Neuron (in vitro differentiated cells): Measurements from ENCODE around the gene STX8.
"Not testable (repeated sequence)": the region's sequence is repeated elsewhere in the genome, so short reads cannot be mapped to it uniquely, and the experiment has no call there.

Experiments used
- H2AFZ ChIP-seq: one replicate; pipeline ENCODE4 v1.6.1; 2013; ENCODE audit warnings: low read depth, mild to moderate bottlenecking, inconsistent platforms, low read length, moderate library complexity
- H3K27me3 ChIP-seq: one replicate; pipeline ENCODE4 v1.6.1; 2013; ENCODE audit warnings: low read length; ENCODE audit not compliant: insufficient read depth
- H3K36me3 ChIP-seq: one replicate; pipeline ENCODE4 v1.6.1; 2013; ENCODE audit warnings: low read length; ENCODE audit not compliant: insufficient read depth
- H3K4me1 ChIP-seq: one replicate; pipeline ENCODE4 v1.6.1; 2013; ENCODE audit warnings: low read length; ENCODE audit not compliant: insufficient read depth
- H3K4me3 ChIP-seq: 2 replicates; pipeline ENCODE4 v1.5.1; 2013; ENCODE audit warnings: mild to moderate bottlenecking, low read length, moderate library complexity
- H3K9me3 ChIP-seq: one replicate; pipeline ENCODE4 v1.6.1; 2013; ENCODE audit warnings: low read length

The STX8 gene

DNA sequence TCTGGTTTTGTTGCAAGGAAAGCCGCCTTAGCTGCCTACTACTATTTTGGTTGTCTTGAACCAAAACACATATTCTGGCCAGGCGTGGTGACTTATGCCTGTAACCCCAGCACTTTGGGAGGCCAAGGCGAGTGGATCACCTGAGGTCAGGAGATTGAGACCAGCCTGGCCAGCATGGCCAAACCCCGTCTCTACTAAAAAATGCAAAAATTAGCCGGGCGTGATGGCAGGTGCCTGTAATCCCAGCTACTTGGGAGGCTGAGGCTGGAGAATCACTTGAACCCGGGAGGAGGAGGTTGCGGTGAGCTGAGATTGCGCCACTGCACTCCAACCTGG lies 318.0 kb downstream of the STX8 start:
- not testable (repeated sequence) for H3K4me1 ChIP-seq, H3K36me3 ChIP-seq, H2AFZ ChIP-seq, H3K4me3 ChIP-seq, H3K9me3 ChIP-seq, H3K27me3 ChIP-seq

DNA sequence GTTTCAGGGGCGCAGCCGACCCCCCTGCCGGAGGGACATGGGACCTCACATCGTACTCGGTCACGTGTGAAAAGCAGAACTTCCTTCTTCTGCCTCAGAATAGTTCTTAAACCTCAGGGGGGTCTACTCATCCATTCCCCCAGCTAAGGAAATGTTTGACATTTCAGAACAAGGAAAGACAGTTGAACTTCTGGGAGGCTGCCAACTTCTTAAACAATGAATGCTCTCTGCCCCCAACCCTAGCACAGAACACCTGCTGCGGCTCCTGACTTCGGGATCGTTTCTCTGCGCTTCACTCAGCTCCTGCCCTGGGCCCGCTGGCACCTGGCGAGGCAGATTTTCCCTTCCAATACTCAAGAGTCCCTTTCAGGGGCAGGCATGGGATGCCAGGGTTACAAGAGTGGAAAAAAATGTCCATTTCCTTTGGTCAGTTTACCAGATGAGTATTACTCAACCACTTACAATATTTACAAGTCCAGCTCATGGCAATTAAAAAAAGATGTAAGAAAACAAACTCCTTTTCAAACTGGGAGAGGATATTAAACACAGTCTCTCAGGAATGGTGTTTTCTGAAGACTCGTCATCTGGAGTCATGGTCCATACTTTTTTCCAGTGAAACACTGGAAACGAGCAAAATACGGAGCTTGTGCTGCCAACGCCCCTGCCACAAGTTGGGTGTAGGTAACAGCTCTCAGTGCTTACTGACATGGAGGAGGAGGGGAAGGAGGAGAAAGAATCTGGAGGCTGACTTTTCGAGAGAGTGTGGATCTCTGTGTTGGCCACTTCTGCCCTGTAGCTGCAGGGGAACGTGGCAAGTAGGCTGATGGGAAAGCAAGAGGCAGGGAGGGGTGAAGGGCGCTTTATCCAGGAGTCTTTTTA lies 318.6 kb downstream of the STX8 start:
- no peak overlapping the region for H2AFZ ChIP-seq
- H3K9me3 ChIP-seq = no peaks in the 10 kb centered on the region
- no peaks in the 10 kb centered on the region for H3K36me3 ChIP-seq
- H3K27me3 ChIP-seq = no peaks in the 10 kb centered on the region
- H3K4me3 ChIP-seq = no peak overlapping the region
- H3K4me1 ChIP-seq = peaks cover 10% of the 10 kb centered on the region

GRCh38 chr17:9256361-9256750 lies 319.3 kb downstream of the STX8 start:
- H2AFZ ChIP-seq = no peak overlapping the region
- H3K4me3 ChIP-seq = no peak overlapping the region
- H3K9me3 ChIP-seq = no peaks in the 10 kb centered on the region
- H3K4me1 ChIP-seq = peaks cover 10% of the 10 kb centered on the region
- no peaks in the 10 kb centered on the region for H3K27me3 ChIP-seq
- no peaks in the 10 kb centered on the region for H3K36me3 ChIP-seq

- Histone ChIP-seq H3K4me1 (peaks cover 10% of the 10 kb centered on the region), H3K27me3 (no peaks in the 10 kb centered on the region), H3K9me3 (no peaks in the 10 kb centered on the region), H2AFZ (no peak overlapping the region), H3K36me3 (no peaks in the 10 kb centered on the region), H3K4me3 (no peak overlapping the region)
These were observed 319.8 kb downstream of the STX8 start for GRCh38 chr17:9255833-9256232.

DNA sequence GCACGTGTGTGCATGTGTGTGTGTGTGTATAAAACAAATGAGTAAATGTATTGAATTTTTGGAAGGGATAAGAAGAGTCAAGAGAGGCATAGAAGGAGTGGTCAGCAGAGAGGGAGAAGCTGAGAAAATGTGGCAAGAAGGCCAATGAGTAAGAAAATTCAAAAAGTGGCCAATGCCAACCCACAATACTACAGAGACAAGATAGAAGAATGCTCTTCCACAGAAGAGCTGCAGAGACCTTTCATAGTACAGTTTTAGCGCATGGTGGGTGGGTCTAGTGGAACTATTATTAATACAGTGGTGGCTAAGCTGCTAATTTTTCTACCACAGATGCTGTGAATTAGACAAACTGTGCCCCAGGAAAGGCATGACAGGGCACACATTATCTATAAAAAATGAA lies 320.8 kb downstream of the STX8 start:
- Histone ChIP-seq H3K4me1 (peaks cover 10% of the 10 kb centered on the region), H2AFZ (no peak overlapping the region), H3K9me3 (no peaks in the 10 kb centered on the region), H3K27me3 (no peaks in the 10 kb centered on the region), H3K4me3 (no peak overlapping the region), H3K36me3 (no peaks in the 10 kb centered on the region)

- no peak overlapping the region for H3K4me3 ChIP-seq
- H3K9me3 ChIP-seq = no peaks in the 10 kb centered on the region
- H3K27me3 ChIP-seq = no peaks in the 10 kb centered on the region
- H3K4me1 ChIP-seq = peaks cover 16% of the 10 kb centered on the region
- no peaks in the 10 kb centered on the region for H3K36me3 ChIP-seq
- no peak overlapping the region for H2AFZ ChIP-seq
These were observed 322.3 kb downstream of the STX8 start for GRCh38 chr17:9253308-9253707.

DNA sequence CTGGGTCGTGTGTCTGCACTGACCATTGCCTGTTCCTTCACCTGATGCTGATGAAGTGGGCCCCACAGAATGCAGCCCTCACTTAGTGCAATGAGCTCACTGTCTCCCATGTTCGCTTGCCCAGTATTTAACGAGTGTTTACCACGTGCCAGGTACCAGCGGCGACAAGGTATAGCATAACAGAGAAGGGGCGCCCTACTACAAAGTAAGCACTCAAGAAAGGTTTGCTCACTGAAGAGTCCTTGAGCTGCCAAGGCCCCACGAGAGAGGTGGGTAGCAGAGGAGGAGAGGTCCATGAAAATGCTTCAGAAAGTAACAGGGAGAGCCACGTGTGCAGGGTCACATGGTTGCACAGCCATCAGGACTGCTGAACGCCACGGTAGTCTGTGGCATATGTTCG lies 324.3 kb downstream of the STX8 start:
- no peaks in the 10 kb centered on the region for H3K36me3 ChIP-seq
- no peak overlapping the region for H2AFZ ChIP-seq
- no peaks in the 10 kb centered on the region for H3K9me3 ChIP-seq

DNA sequence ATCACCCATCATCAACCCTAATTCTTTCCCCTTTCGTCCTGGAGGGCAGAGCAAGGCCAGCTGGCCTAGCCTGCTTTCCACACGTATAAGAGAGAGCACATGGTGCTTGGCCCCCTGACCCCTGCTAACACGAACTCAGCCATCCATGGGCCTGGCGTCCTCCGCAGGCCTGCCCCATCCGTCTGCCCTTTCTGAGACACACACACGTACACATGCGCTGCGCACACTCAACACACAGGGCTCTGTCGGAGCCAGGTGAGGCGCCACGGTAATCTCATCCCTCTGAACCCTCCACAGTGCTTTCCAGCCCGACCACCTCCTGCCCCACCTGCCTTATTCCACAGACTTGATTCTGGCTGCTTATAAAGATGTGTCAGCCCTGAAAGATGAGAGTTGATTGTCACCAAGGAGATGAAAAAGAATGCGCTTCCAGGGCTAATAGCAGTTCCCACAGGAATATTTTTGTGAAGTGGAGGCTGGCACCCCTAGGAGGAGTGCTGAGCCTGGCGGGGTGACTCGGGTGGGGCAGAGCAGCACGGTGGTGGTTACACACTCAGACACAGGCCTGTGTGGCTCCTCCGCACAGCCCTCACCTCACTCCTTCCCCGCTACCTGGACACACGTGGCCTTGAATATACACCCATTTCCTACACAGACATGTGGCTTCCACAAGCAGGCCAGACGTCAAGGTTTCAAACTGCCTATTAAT lies 326.2 kb downstream of the STX8 start:
- Histone ChIP-seq H2AFZ (no peak overlapping the region), H3K36me3 (no peaks in the 10 kb centered on the region), H3K4me1 (peaks cover 33% of the 10 kb centered on the region), H3K4me3 (no peak overlapping the region), H3K9me3 (no peaks in the 10 kb centered on the region), H3K27me3 (no peaks in the 10 kb centered on the region)

More for the DNA sequence above, 324.3 kb downstream of the STX8 start:
- no peak overlapping the region for H3K4me3 ChIP-seq
- H3K27me3 ChIP-seq = no peaks in the 10 kb centered on the region
- H3K4me1 ChIP-seq = peaks cover 29% of the 10 kb centered on the region

- Histone ChIP-seq H3K36me3 (no peaks in the 10 kb centered on the region), H3K4me3 (no peak overlapping the region), H2AFZ (no peak overlapping the region), H3K4me1 (peaks cover 36% of the 10 kb centered on the region), H3K9me3 (no peaks in the 10 kb centered on the region), H3K27me3 (no peaks in the 10 kb centered on the region)
These were observed 328.1 kb downstream of the STX8 start for GRCh38 chr17:9247401-9247938.

DNA sequence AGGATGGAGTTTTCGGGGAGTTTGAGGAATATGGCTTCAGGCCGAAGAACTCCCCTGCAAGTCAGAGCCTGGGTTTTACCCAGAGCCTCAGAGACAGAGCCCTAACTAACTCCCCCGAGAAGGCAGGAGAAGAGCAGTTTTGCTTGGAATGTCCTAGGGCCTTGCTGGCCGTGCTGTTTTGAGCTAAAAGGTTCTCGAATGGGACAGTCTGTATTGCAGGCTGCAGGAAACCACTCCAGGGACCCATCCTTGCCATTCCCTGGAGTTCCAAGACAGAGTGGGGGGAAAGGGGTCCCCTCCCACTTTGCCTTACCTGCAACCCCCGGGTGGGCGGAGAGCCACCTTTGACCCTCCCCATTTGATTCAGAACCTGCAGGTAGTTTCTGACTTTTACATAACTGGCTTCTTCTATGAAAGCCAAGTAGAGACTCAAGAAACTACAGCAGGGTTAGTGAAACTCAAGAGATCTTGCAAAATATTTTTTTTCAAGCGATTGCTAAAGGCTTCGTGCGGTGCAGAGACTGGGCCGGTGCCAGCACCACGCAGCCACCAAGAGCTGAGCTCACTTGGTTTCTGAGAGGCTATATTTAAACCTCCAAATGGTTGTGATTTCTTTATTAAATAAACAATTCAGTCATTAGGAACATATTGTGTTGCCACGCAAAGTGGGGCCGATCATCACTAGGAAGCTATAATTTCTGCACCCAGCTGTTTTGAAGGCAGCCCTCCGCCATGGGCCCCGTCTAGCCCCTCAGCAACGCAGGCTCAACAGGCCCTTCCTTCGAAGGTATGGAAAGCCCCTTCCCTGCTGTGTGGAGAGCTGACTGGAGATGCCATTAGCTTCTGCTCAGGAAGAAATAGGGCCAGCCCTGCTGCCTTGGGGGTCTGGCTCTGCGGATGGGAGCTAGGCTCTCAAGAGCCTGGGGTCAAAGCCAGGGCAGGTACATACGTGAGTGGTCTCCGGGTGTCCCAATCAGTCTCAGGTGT lies 331.3 kb downstream of the STX8 start:
- Histone ChIP-seq H3K4me1 (peaks cover 46% of the 10 kb centered on the region), H2AFZ (no peak overlapping the region), H3K4me3 (no peak overlapping the region), H3K36me3 (no peaks in the 10 kb centered on the region), H3K27me3 (no peaks in the 10 kb centered on the region), H3K9me3 (no peaks in the 10 kb centered on the region)

- peaks cover 48% of the 10 kb centered on the region for H3K4me1 ChIP-seq
- no peak overlapping the region for H2AFZ ChIP-seq
- no peaks in the 10 kb centered on the region for H3K9me3 ChIP-seq
- no peak overlapping the region for H3K4me3 ChIP-seq
- no peaks in the 10 kb centered on the region for H3K36me3 ChIP-seq
- H3K27me3 ChIP-seq = no peaks in the 10 kb centered on the region
These were observed 332.6 kb downstream of the STX8 start for GRCh38 chr17:9242983-9243382.

- Histone ChIP-seq H3K4me3 (no peak overlapping the region), H3K9me3 (no peaks in the 10 kb centered on the region), H3K36me3 (no peaks in the 10 kb centered on the region), H3K4me1 (peaks cover 47% of the 10 kb centered on the region), H2AFZ (no peak overlapping the region), H3K27me3 (no peaks in the 10 kb centered on the region)
These were observed 333.1 kb downstream of the STX8 start for GRCh38 chr17:9242497-9242881.
